ENCODE data around the gene FAM13A.

GRCh38 chr4:88792821-88793220 is 264.2 kb downstream of the FAM13A start:
- TF ChIP-seq POLR2A (IDR thresholded peaks at IDR 0.05), result no peak
- TF ChIP-seq, protein P1, sequence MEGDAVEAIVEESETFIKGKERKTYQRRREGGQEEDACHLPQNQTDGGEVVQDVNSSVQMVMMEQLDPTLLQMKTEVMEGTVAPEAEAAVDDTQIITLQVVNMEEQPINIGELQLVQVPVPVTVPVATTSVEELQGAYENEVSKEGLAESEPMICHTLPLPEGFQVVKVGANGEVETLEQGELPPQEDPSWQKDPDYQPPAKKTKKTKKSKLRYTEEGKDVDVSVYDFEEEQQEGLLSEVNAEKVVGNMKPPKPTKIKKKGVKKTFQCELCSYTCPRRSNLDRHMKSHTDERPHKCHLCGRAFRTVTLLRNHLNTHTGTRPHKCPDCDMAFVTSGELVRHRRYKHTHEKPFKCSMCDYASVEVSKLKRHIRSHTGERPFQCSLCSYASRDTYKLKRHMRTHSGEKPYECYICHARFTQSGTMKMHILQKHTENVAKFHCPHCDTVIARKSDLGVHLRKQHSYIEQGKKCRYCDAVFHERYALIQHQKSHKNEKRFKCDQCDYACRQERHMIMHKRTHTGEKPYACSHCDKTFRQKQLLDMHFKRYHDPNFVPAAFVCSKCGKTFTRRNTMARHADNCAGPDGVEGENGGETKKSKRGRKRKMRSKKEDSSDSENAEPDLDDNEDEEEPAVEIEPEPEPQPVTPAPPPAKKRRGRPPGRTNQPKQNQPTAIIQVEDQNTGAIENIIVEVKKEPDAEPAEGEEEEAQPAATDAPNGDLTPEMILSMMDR (IDR thresholded peaks at IDR 0.05), result no peak

All from prostate gland (tissue), 2 donors.